Measurements from ENCODE around the gene KCNH4. TPM values are rescaled to one million over a fixed set of nuclear protein-coding genes. Genes with fewer than 3 reads are reported as not detected.
"Not testable (repeated sequence)": the region's sequence is repeated elsewhere in the genome, so short reads cannot be mapped to it uniquely, and the experiment has no call there.

Gene KCNH4
- total RNA-seq, 1 donor from 2014 or later = 0.31 TPM

GRCh38 chr17:42178817-42179216, 2.1 kb downstream of the KCNH4 start:
- DNase-seq = no peak

- DNase-seq = no peak
Measured at GRCh38 chr17:42177684-42178083, 3.3 kb downstream of the KCNH4 start.

GRCh38 chr17:42174126-42174783, 6.7 kb downstream of the KCNH4 start:
- peak; percentile 69 for DNase-seq

GRCh38 chr17:42171831-42172230, 9.1 kb downstream of the KCNH4 start:
- peak; percentile 25 for DNase-seq

GRCh38 chr17:42169351-42169750, 11.6 kb downstream of the KCNH4 start:
- DNase-seq = no peak

GRCh38 chr17:42167807-42168206, 13.1 kb downstream of the KCNH4 start:
- no peak for DNase-seq

GRCh38 chr17:42166196-42166763, 14.7 kb downstream of the KCNH4 start:
- DNase-seq = no peak

GRCh38 chr17:42165751-42166150, 15.2 kb downstream of the KCNH4 start:
- no peak for DNase-seq

- no peak for DNase-seq
Measured at GRCh38 chr17:42163696-42164407, 17.1 kb downstream of the KCNH4 start.

GRCh38 chr17:42163113-42163512, 17.8 kb downstream of the KCNH4 start:
- DNase-seq = no peak

GRCh38 chr17:42160531-42160910, 20.4 kb downstream of the KCNH4 start:
- DNase-seq = no peak

GRCh38 chr17:42159796-42160530, 21.0 kb downstream of the KCNH4 start:
- DNase-seq = no peak

GRCh38 chr17:42155614-42156045, 25.3 kb downstream of the KCNH4 start:
- DNase-seq = no peak

GRCh38 chr17:42153919-42154742, 26.8 kb downstream of the KCNH4 start:
- DNase-seq = no peak

- no peak for DNase-seq
Measured at GRCh38 chr17:42146911-42147607, 33.9 kb downstream of the KCNH4 start.

- not testable (repeated sequence) for DNase-seq
Measured at GRCh38 chr17:42143138-42143537, 37.8 kb downstream of the KCNH4 start.

GRCh38 chr17:42142371-42142896, 38.5 kb downstream of the KCNH4 start:
- DNase-seq = no peak

GRCh38 chr17:42141382-42141781, 39.6 kb downstream of the KCNH4 start:
- DNase-seq = no peak

GRCh38 chr17:42140690-42141089, 40.3 kb downstream of the KCNH4 start:
- not testable (repeated sequence) for DNase-seq

- DNase-seq = no peak
Measured at GRCh38 chr17:42138749-42139492, 42.0 kb downstream of the KCNH4 start.
